GM10266 (cell line): ENCODE measurements around the gene ROBO1.
A peak's percentile ranks its signal among the peaks of the same experiment; 100 is the strongest.
"Not testable (repeated sequence)": the region's sequence is repeated elsewhere in the genome, so short reads cannot be mapped to it uniquely, and the experiment has no call there.

Experiments
- DNase-seq: peaks from one replicate; pipeline ENCODE4 v3.0.0; 2012; ENCODE audit errors: extremely low spot score
- CTCF ChIP-seq: IDR thresholded peaks from 2 replicates; pipeline ENCODE4 v1.5.1; 2012; ENCODE audit warnings: mild to moderate bottlenecking, low read depth; ENCODE audit not compliant: control insufficient read depth, insufficient read depth; ENCODE audit errors: missing control alignments

The ROBO1 gene

DNA sequence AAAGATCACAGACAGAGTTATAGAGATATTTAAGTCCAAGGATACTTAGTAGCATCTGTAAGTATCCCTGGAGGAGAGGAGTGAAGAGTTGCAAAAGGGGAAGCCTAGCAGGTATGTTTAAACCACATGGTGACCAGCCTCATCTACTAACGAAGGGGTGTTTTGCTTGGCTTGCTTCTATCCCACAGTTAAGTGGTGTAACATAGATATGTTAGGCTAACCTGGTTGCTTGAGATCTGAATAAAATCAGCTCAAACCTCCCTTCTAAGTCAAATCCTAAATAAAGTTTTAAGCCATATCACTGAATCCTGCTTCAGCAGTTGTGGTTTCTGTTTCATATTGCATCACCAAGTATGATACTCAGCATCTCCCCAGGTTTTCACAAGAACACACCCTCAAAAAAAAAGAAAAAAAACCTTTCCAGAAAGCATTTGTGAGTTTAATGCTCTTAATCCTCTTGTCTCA lies 880.2 kb downstream of the ROBO1 start:
- DNase-seq = peak; percentile 2
- TF ChIP-seq CTCF = no peak

- no peak for TF ChIP-seq CTCF
- DNase-seq = no peak
Observed at GRCh38 chr3:78887029-78887428, 880.8 kb downstream of the ROBO1 start.

DNA sequence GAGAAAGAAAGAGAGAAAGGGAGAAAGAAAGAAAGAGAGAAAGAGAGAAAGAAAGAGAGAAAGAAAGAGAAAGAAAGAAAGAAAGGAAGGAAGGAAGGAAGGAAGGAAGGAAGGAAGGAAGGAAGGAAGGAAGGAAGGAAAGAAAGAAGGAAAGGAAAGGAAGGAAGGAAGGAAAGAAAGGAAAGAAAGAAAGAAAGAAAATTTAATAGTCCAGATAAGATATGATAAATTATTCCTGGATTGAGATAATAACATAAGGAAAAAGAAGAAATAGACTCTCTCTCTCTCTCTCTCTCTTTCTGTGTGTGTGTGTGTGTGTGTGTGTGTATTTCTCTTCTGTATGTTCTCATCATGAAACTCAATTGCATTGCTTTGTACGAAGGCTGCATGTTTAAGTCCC lies 883.2 kb downstream of the ROBO1 start:
- not testable (repeated sequence) for DNase-seq

- no peak for DNase-seq
- no peak for TF ChIP-seq CTCF
Observed at GRCh38 chr3:78882251-78882650, 885.5 kb downstream of the ROBO1 start.

GRCh38 chr3:78881501-78881900 lies 886.3 kb downstream of the ROBO1 start:
- no peak for DNase-seq
- no peak for TF ChIP-seq CTCF

GRCh38 chr3:78880603-78881461 lies 887.0 kb downstream of the ROBO1 start:
- DNase-seq = no peak
- no peak for TF ChIP-seq CTCF

GRCh38 chr3:78879295-78879860 lies 888.4 kb downstream of the ROBO1 start:
- no peak for TF ChIP-seq CTCF
- DNase-seq = no peak
